Fibroblast of lung (primary cell): Measurements from ENCODE around the gene B3GNT2. TPM values are rescaled to one million over a fixed set of nuclear protein-coding genes. Genes with fewer than 3 reads are reported as not detected.

ENCODE experiments used
- DNase-seq, 2 donors: peaks; one replicate each; pipeline versions ENCODE4 v3.0.0 to v3.0.0-alpha.2; 2010; ENCODE audit warnings: low read depth in 2 of 2
- H2AFZ ChIP-seq: 2 replicates; pipeline ENCODE4 v1.5.1; 2012; ENCODE audit warnings: low read length, control low read depth, inconsistent platforms
- H3K27ac ChIP-seq: 2 replicates; pipeline ENCODE4 v1.5.1; 2011; ENCODE audit warnings: low read length, control low read depth; ENCODE audit not compliant: insufficient read depth
- H3K27me3 ChIP-seq: 2 replicates; pipeline ENCODE4 v1.5.1; 2011; ENCODE audit warnings: mild to moderate bottlenecking, low read length; ENCODE audit not compliant: control insufficient read depth, insufficient read depth
- H3K36me3 ChIP-seq: 2 replicates; pipeline ENCODE4 v1.5.1; 2011; ENCODE audit warnings: low read length; ENCODE audit not compliant: control insufficient read depth, insufficient read depth
- H3K4me1 ChIP-seq: 2 replicates; pipeline ENCODE4 v1.5.1; 2011; ENCODE audit warnings: low read length; ENCODE audit not compliant: control insufficient read depth, insufficient read depth; ENCODE audit errors: extremely low read depth
- H3K4me2 ChIP-seq: 2 replicates; pipeline ENCODE4 v1.5.1; 2011; ENCODE audit warnings: low read length, control low read depth; ENCODE audit not compliant: insufficient read depth; ENCODE audit errors: extremely low read depth
- H3K4me3 ChIP-seq, 4 experiments: fragments of 200-600 bp in 1 of 4; sonication (generic) in 1 of 4; replicated peaks in 1 of 4; 2 replicates each; pipeline ENCODE4 v1.5.1; 2011 to 2016; ENCODE audit warnings: low read length in 4 of 4, low read depth in 3 of 4, mild to moderate bottlenecking in 3 of 4, control low read depth in 2 of 4, inconsistent platforms in 1 of 4, mixed read lengths in 1 of 4; ENCODE audit not compliant: insufficient read depth in 1 of 4; ENCODE audit errors: control extremely low read depth in 1 of 4
- H3K79me2 ChIP-seq: 2 replicates; pipeline ENCODE4 v1.5.1; 2012; ENCODE audit warnings: mild to moderate bottlenecking, low read length, inconsistent platforms; ENCODE audit not compliant: control insufficient read depth, insufficient read depth
- H3K9ac ChIP-seq: 2 replicates; pipeline ENCODE4 v1.5.1; 2011; ENCODE audit warnings: mild to moderate bottlenecking, low read length, control low read depth; ENCODE audit not compliant: insufficient read depth
- H3K9me3 ChIP-seq: 2 replicates; pipeline ENCODE4 v1.5.1; 2012; ENCODE audit warnings: low read depth, low read length; ENCODE audit not compliant: control insufficient read depth, insufficient read depth
- H4K20me1 ChIP-seq: 2 replicates; pipeline ENCODE4 v1.5.1; 2011; ENCODE audit warnings: low read length; ENCODE audit not compliant: control insufficient read depth, insufficient read depth; ENCODE audit errors: extremely low read depth
- CTCF ChIP-seq, 2 donors: IDR thresholded peaks in 1 of 2; conservative IDR thresholded peaks in 1 of 2; 1 replicate in 1 of 2; 2 replicates in 1 of 2; pipeline ENCODE4 v1.5.1; 2011 to 2012; ENCODE audit warnings: low read length in 2 of 2, control low read depth in 1 of 2, inconsistent platforms in 1 of 2, low read depth in 1 of 2, mild to moderate bottlenecking in 1 of 2
- EZH2 ChIP-seq: IDR thresholded peaks from 2 replicates; pipeline ENCODE4 v1.5.1; 2012; ENCODE audit warnings: low read length, control low read depth, mild to moderate bottlenecking; ENCODE audit errors: missing control alignments
- polyA plus RNA-seq, 2 donors: library from polyadenylated mRNA; depleted of rRNA in 1 of 2; stranded (reverse) in 1 of 2; unstranded in 1 of 2; fragments of >200 nt; gene quantifications; 2 replicates each; pipeline ENCODE4 v1.2.1, GENCODE V29; 2011 to 2012; ENCODE audit warnings: missing spikeins in 1 of 2
- total RNA-seq: library from RNA; depleted of rRNA; stranded (reverse); fragments of >200 nt; gene quantifications from 2 replicates; pipeline ENCODE4 v1.2.1, GENCODE V29; 2014

Gene B3GNT2
- total and polyA plus RNA-seq, 2 donors (not counting 1 experiment from before 2014, with no cell fraction given), result 13.0 to 13.4 TPM

DNA sequence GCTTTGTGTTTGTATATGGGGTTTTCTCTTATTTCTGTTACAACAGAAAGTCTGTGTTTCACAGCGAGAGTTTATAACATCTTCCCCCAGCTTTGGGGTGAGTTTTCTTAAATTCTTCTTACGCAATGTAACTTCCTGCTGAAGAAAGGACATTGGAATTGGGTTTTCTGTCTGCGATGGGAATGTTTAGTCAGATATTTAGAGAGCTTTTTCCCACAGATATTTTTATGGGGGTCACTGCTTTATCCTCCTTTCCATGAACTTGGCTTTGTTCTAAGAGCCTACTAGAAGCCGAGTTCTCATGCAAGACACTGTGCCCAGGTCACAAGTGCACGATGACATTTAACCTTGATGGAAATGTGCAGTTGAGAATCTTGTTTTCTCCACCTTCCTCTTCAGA lies 22.1 kb downstream of the B3GNT2 start:
- Histone ChIP-seq H3K79me2 (peaks cover 8% of the 10 kb centered on the region), H3K27me3 (no peaks in the 10 kb centered on the region), H3K9me3 (no peaks in the 10 kb centered on the region), H3K4me1 (peaks cover 11% of the 10 kb centered on the region), H3K36me3 (peaks cover 1% of the 10 kb centered on the region), H3K4me2 (no peak overlapping the region), H2AFZ (no peak overlapping the region), H3K4me3 (no peak overlapping the region), H4K20me1 (no peaks in the 10 kb centered on the region), H3K27ac (no peak overlapping the region), H3K9ac (no peak overlapping the region)
- peak; percentile 64 to 71 for DNase-seq
- no peak for TF ChIP-seq CTCF (conservative IDR thresholded peaks at IDR 0.05 in 1 of 2, IDR thresholded peaks at IDR 0.05 in 1 of 2; ENCODE audit: low read depth in 1 of 2, low read length in 2 of 2)
- TF ChIP-seq EZH2, result no peak

- Histone ChIP-seq H3K4me2 (no peak overlapping the region), H2AFZ (no peak overlapping the region), H3K4me3 (no peak overlapping the region), H3K79me2 (peaks cover 8% of the 10 kb centered on the region), H4K20me1 (no peaks in the 10 kb centered on the region), H3K36me3 (peaks cover 1% of the 10 kb centered on the region), H3K4me1 (peaks cover 11% of the 10 kb centered on the region), H3K9ac (no peak overlapping the region), H3K27ac (no peak overlapping the region), H3K9me3 (no peaks in the 10 kb centered on the region), H3K27me3 (no peaks in the 10 kb centered on the region)
- TF ChIP-seq EZH2, result no peak
- no peak for TF ChIP-seq CTCF (conservative IDR thresholded peaks at IDR 0.05 in 1 of 2, IDR thresholded peaks at IDR 0.05 in 1 of 2; ENCODE audit: low read depth in 1 of 2, low read length in 2 of 2)
- no peak for DNase-seq
Observed at GRCh38 chr2:62219407-62220159, 23.7 kb downstream of the B3GNT2 start.

DNA sequence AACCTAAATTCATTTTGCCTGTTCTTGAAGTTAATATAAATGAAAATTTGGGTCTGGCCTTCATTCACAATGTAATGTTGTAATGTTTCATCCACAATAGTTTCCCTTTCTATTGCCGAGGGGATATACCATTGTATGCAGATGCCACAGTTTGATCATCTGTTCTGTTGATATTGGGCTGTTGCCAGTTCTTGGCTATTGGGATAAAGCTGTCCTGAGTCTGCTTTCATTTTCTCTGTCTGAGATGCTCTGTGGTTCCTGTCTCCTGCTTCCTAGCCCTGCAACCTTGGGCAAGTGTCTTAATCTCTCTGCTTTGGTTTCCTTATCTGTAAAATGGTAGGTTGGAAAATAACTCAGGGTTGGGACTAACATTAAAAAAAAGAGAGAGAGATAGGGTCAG lies 25.2 kb downstream of the B3GNT2 start:
- Histone ChIP-seq H3K79me2 (peaks cover 4% of the 10 kb centered on the region), H3K27me3 (no peaks in the 10 kb centered on the region), H3K9me3 (no peaks in the 10 kb centered on the region), H3K9ac (no peak overlapping the region), H2AFZ (no peak overlapping the region), H3K4me2 (no peak overlapping the region), H3K27ac (no peak overlapping the region), H3K4me3 (no peak overlapping the region), H3K36me3 (peaks cover 1% of the 10 kb centered on the region), H4K20me1 (no peaks in the 10 kb centered on the region), H3K4me1 (peaks cover 11% of the 10 kb centered on the region)
- TF ChIP-seq EZH2, result no peak
- peak; percentile 39 to 42 for DNase-seq
